Calu3 (cell line): ENCODE results near the gene DBP. TPM values are rescaled to one million over a fixed set of nuclear protein-coding genes. Genes with fewer than 3 reads are reported as not detected.
"Not testable (repeated sequence)": the region's sequence is repeated elsewhere in the genome, so short reads cannot be mapped to it uniquely, and the experiment has no call there.

ENCODE experiments used
- BruUV-seq: library from RNA; stranded (reverse); fragments of 400-500 nt; replicated peaks from 2 replicates; lab custom pipeline; 2021; lab: Mats Ljungman, UMichigan
- CTCF ChIA-PET: fragments of 300-600 bp; sonication (Branson Sonifier 250); formaldehyde crosslinking; loops from one replicate; lab custom pipeline; 2022; ENCODE audit warnings: antibody characterized with exemption; lab: Charles Lee
- DNase-seq: peaks from one replicate; pipeline ENCODE4 v3.0.0; 2022
- H3K27ac Mint-ChIP-seq: one replicate; pipeline ENCODE4 v1.8.0; 2022; ENCODE audit warnings: mixed read lengths; ENCODE audit not compliant: unreplicated experiment
- H3K27me3 Mint-ChIP-seq: one replicate; pipeline ENCODE4 v1.8.0; 2022; ENCODE audit warnings: mixed read lengths; ENCODE audit not compliant: unreplicated experiment
- H3K36me3 Mint-ChIP-seq: one replicate; pipeline ENCODE4 v1.8.0; 2022; ENCODE audit warnings: mild to moderate bottlenecking, moderate library complexity, mixed read lengths; ENCODE audit not compliant: insufficient read depth, unreplicated experiment
- H3K4me1 Mint-ChIP-seq: one replicate; pipeline ENCODE4 v1.8.0; 2022; ENCODE audit warnings: mild to moderate bottlenecking, low read depth, mixed read lengths; ENCODE audit not compliant: unreplicated experiment
- H3K4me3 Mint-ChIP-seq: one replicate; pipeline ENCODE4 v1.8.0; 2022; ENCODE audit warnings: mild to moderate bottlenecking, low read depth, moderate library complexity, mixed read lengths; ENCODE audit not compliant: unreplicated experiment
- H3K9me3 Mint-ChIP-seq: one replicate; pipeline ENCODE4 v1.8.0; 2022; ENCODE audit warnings: low read depth, mixed read lengths; ENCODE audit not compliant: unreplicated experiment
- intact Hi-C: fragments of 100-400 bp; cut with micrococcal nuclease; formaldehyde crosslinking; loops from one replicate; pipeline ENCODE4 v1.10.0; 2022; ENCODE audit not compliant: unreplicated experiment
- total RNA-seq: library from RNA; stranded (reverse); gene quantifications from 2 replicates; pipeline ENCODE4 v1.2.3, GENCODE V29; 2022
- TF ChIP-seq, protein P1 (sequence below): fragments of 200-600 bp; IDR thresholded peaks from one replicate; pipeline ENCODE4 v1.8.0; 2022; ENCODE audit warnings: antibody characterized with exemption; ENCODE audit not compliant: unreplicated experiment

Gene DBP
- total RNA-seq, 1 experiment from 2014 or later: 4.3 TPM

DNA sequence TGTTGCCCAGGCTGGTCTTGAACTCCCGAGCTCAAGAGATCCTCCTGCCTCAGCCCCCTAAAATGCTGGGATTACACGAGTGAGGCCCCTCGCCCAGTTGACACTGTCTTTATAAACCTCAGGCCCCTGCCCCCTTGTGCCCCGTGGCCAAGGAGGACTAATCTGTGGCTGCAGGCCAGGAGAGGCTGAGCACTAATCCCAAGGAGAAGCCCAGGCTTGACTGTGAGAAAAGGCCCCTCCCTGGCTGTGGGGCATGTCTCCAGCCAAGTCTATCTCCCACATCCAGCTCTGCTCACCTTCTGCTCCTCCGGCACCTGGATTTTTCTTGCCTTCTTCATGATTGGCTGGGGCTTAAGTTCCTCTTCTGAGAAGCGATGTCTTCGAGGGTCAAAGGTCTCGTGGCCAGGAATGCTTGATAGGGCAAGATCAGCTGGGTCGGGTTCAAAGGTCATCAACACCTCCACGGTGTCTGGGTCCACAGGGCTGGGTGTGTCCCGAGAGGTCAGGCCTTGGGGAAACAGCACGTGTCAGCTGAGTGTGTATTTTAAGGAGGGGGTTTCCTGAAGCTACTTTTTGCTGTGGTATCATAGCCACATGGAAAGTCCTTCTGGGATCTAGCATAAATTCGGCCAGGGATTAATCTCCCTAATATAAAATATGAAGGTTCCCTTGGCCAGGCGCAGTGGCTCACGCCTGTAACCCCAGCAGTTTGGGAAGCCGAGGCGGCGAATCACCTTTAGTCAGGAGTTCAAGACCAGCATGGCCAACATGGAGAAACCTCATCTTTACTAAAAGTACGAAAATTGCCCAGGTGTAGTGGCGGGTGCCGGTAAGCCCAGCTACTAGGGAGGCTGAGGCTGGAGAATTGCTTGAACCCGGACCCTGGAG is 3.8 kb downstream of the DBP start:
- intact Hi-C loops: no loop called here
- Mint-ChIP-seq H3K4me1 (peaks cover 24% of the 10 kb centered on the region), H3K4me3 (no peak overlapping the region)

GRCh38 chr19:48632692-48633147 is 4.5 kb downstream of the DBP start:
- Mint-ChIP-seq H3K4me1 (peaks cover 21% of the 10 kb centered on the region), H3K27ac (no peak overlapping the region), H3K36me3 (peaks cover 67% of the 10 kb centered on the region), H3K9me3 (no peaks in the 10 kb centered on the region), H3K27me3 (no peaks in the 10 kb centered on the region), H3K4me3 (no peak overlapping the region)
- BruUV-seq: no TSS peak
- TF ChIP-seq, protein P1, sequence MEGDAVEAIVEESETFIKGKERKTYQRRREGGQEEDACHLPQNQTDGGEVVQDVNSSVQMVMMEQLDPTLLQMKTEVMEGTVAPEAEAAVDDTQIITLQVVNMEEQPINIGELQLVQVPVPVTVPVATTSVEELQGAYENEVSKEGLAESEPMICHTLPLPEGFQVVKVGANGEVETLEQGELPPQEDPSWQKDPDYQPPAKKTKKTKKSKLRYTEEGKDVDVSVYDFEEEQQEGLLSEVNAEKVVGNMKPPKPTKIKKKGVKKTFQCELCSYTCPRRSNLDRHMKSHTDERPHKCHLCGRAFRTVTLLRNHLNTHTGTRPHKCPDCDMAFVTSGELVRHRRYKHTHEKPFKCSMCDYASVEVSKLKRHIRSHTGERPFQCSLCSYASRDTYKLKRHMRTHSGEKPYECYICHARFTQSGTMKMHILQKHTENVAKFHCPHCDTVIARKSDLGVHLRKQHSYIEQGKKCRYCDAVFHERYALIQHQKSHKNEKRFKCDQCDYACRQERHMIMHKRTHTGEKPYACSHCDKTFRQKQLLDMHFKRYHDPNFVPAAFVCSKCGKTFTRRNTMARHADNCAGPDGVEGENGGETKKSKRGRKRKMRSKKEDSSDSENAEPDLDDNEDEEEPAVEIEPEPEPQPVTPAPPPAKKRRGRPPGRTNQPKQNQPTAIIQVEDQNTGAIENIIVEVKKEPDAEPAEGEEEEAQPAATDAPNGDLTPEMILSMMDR: no peak
- CTCF ChIA-PET: no interaction called here
- intact Hi-C loops: no loop called here
- no peak for DNase-seq

More for the DNA sequence above, 3.8 kb downstream of the DBP start:
- Mint-ChIP-seq H3K36me3 (peaks cover 72% of the 10 kb centered on the region), H3K27ac (no peak overlapping the region), H3K9me3 (peaks cover 1% of the 10 kb centered on the region), H3K27me3 (peaks cover 6% of the 10 kb centered on the region)
- no peak for DNase-seq
- CTCF ChIA-PET: interaction anchor here (0.6 kb wide), 1 partner anchor 31 kb away, joined by 7 read pairs; no protein-coding TSS in a partner anchor
- TF ChIP-seq, protein P1: no peak
- BruUV-seq: no TSS peak

- H3K27me3 Mint-ChIP-seq, DNase-seq, intact Hi-C loops, H3K27ac Mint-ChIP-seq, BruUV-seq, H3K9me3 Mint-ChIP-seq, H3K4me3 Mint-ChIP-seq: not testable (repeated sequence)
- CTCF ChIA-PET: interaction anchor here (1.5 kb wide), 1 partner anchor 13 kb away, joined by 3 read pairs; no protein-coding TSS in a partner anchor
- Mint-ChIP-seq H3K4me1 (peaks cover 24% of the 10 kb centered on the region), H3K36me3 (peaks cover 63% of the 10 kb centered on the region)
These were observed 4.9 kb downstream of the DBP start for GRCh38 chr19:48632286-48632685.

GRCh38 chr19:48631225-48631624 is 6.0 kb downstream of the DBP start:
- H3K9me3 Mint-ChIP-seq: no peaks in the 10 kb centered on the region
- no peak for DNase-seq
- H3K4me3 Mint-ChIP-seq: no peak overlapping the region
- H3K27me3 Mint-ChIP-seq: no peaks in the 10 kb centered on the region
- BruUV-seq: no TSS peak
- intact Hi-C loops: no loop called here
- TF ChIP-seq, protein P1: no peak
- CTCF ChIA-PET: interaction anchor here (1.5 kb wide), 1 partner anchor 14 kb away, joined by 3 read pairs; no protein-coding TSS in a partner anchor
- H3K36me3 Mint-ChIP-seq: peaks cover 52% of the 10 kb centered on the region
- peaks cover 27% of the 10 kb centered on the region for H3K4me1 Mint-ChIP-seq
- no peak overlapping the region for H3K27ac Mint-ChIP-seq
